ENCODE results near the gene ACKR4. TPM values are rescaled to one million over a fixed set of nuclear protein-coding genes. Genes with fewer than 3 reads are reported as not detected.

Gene ACKR4
- total and polyA plus RNA-seq, 8 donors: 0.70 to 2.1 (median 1.1) TPM

- Histone ChIP-seq H3K27me3 (no peaks in the 10 kb centered on the region), H3K4me1 (peaks cover 0 to 5% (median 0%) of the 10 kb centered on the region in 3 donors), H3K4me3 (no peak overlapping the region), H3K36me3 (no peaks in the 10 kb centered on the region), H3K9me3 (no peaks in the 10 kb centered on the region), H3K27ac (no peak overlapping the region)
- DNase-seq (no peak), ATAC-seq (no peak), FAIRE-seq (no peak)
- intact Hi-C loops (cut with DNase I): no loop called here
- 86 to 92% methylated on average over 3 of the region's 3 CpGs for WGBS, 2 donors
- TF ChIP-seq CTCF (IDR thresholded peaks at IDR 0.05): no peak
Measured at GRCh38 chr3:132615881-132616280, 18.8 kb downstream of the ACKR4 start.

GRCh38 chr3:132616780-132617179, 19.7 kb downstream of the ACKR4 start:
- Histone ChIP-seq H3K4me3 (no peak overlapping the region), H3K9me3 (no peaks in the 10 kb centered on the region), H3K27ac (no peak overlapping the region), H3K4me1 (peaks cover 0 to 5% (median 0%) of the 10 kb centered on the region in 3 donors), H3K27me3 (no peaks in the 10 kb centered on the region), H3K36me3 (no peaks in the 10 kb centered on the region)
- no peak for TF ChIP-seq CTCF (IDR thresholded peaks at IDR 0.05)
- intact Hi-C loops (cut with DNase I): no loop called here
- DNase-seq (no peak), FAIRE-seq (no peak), ATAC-seq (no peak)
- WGBS, 2 donors: 38 to 50% methylated on average over 1 of the region's 1 CpG

GRCh38 chr3:132622148-132622547, 25.1 kb downstream of the ACKR4 start:
- intact Hi-C loops (cut with DNase I): no loop called here
- 77 to 87% methylated on average over 1 of the region's 1 CpG for WGBS, 2 donors

GRCh38 chr3:132622761-132623160, 25.7 kb downstream of the ACKR4 start:
- intact Hi-C loops (cut with DNase I): no loop called here
- Histone ChIP-seq H3K9me3 (no peaks in the 10 kb centered on the region), H3K4me1 (no peaks in the 10 kb centered on the region), H3K36me3 (peaks cover 0 to 3% (median 0%) of the 10 kb centered on the region in 3 donors), H3K27ac (no peak overlapping the region), H3K4me3 (no peak overlapping the region), H3K27me3 (no peaks in the 10 kb centered on the region)
- no peak for FAIRE-seq
- no peak for ATAC-seq
- TF ChIP-seq CTCF (IDR thresholded peaks at IDR 0.05): no peak
- DNase-seq: no peak
- 89 to 93% methylated on average over 1 of the region's 1 CpG for WGBS, 2 donors

More at GRCh38 chr3:132622148-132622547, 25.1 kb downstream of the ACKR4 start:
- peaks cover 0 to 2% (median 0%) of the 10 kb centered on the region in 3 donors for H3K36me3 ChIP-seq
- H3K27me3 ChIP-seq: no peaks in the 10 kb centered on the region
- ATAC-seq (no peak), FAIRE-seq (no peak), DNase-seq (no peak)
- no peak overlapping the region for H3K27ac ChIP-seq
- no peaks in the 10 kb centered on the region for H3K9me3 ChIP-seq
- no peak overlapping the region for H3K4me3 ChIP-seq
- TF ChIP-seq CTCF (IDR thresholded peaks at IDR 0.05): no peak
- no peaks in the 10 kb centered on the region for H3K4me1 ChIP-seq

- no peaks in the 10 kb centered on the region for H3K27me3 ChIP-seq
- no peaks in the 10 kb centered on the region for H3K9me3 ChIP-seq
- peaks cover 0 to 3% (median 0%) of the 10 kb centered on the region in 3 donors for H3K36me3 ChIP-seq
- 67 to 74% methylated on average over 1 of the region's 1 CpG for WGBS, 2 donors
- H3K27ac ChIP-seq: no peak overlapping the region
- H3K4me1 ChIP-seq: peaks cover 0 to 4% (median 0%) of the 10 kb centered on the region in 3 donors
- intact Hi-C loops (cut with DNase I): no loop called here
- no peak for DNase-seq
- H3K4me3 ChIP-seq: no peak overlapping the region
- no peak for ATAC-seq
- TF ChIP-seq CTCF (IDR thresholded peaks at IDR 0.05): no peak
- no peak for FAIRE-seq
Measured at GRCh38 chr3:132623646-132624045, 26.6 kb downstream of the ACKR4 start.

Data from pancreas (tissue), 10 donors.